Right ventricle myocardium inferior (tissue), 1 donor: ENCODE results near the gene MAGED4B. TPM values are rescaled to one million over a fixed set of nuclear protein-coding genes. Genes with fewer than 3 reads are reported as not detected.
"Not testable (repeated sequence)": the region's sequence is repeated elsewhere in the genome, so short reads cannot be mapped to it uniquely, and the experiment has no call there.

ENCODE experiments used
- ATAC-seq: fragments of 200-7000 bp; cut with Tn5 transposase; one replicate; pipeline ENCODE4 v1.9.1; 2020; ENCODE audit warnings: mild to moderate bottlenecking, moderate library complexity
- DNase-seq: peaks from one replicate; pipeline ENCODE4 v3.0.0; 2021; ENCODE audit errors: missing footprints
- intact Hi-C: fragments of 100-400 bp; cut with DNase I; formaldehyde crosslinking; loops from one replicate; pipeline ENCODE4 v1.11.0; 2022
- long read RNA-seq: library from polyadenylated mRNA; unstranded; transcript quantifications from one replicate; pipeline ENCODE4 v2.0.0, GENCODE V29; 2021
- total RNA-seq: library from RNA; stranded (reverse); fragmentation: NEBNext Ultra II Directional; extraction: Animal tissue kit (Norgen Biotek cat#: 25700); gene quantifications from one replicate; pipeline ENCODE4 v1.2.1, GENCODE V29; 2021
- donor health status: DM: no; HTN: yes; CAD: no; lungs with severe emphysema.

Gene MAGED4B
- total RNA-seq = 2.7 TPM
- long read RNA-seq = 0 reads

- ATAC-seq, DNase-seq, intact Hi-C loops: not testable (repeated sequence)
These were observed at the start of gene MAGED4B for GRCh38 chrX:52068666-52069640. MAGED4B (minus strand) TSS chrX:52069183; CDS start chrX:52068172, 1,011 bp downstream.

GRCh38 chrX:52118262-52118661 lies 49.3 kb upstream of the MAGED4B start:
- ATAC-seq (no peak), DNase-seq (no peak)
- intact Hi-C loops = no loop called here

- intact Hi-C loops = no loop called here
- ATAC-seq (no peak), DNase-seq (no peak)
These were observed 13.6 kb upstream of the MAGED4B start for GRCh38 chrX:52082578-52082977.

- DNase-seq (no peak), ATAC-seq (no peak)
These were observed 9.1 kb upstream of the MAGED4B start for GRCh38 chrX:52078131-52078530.

GRCh38 chrX:52042288-52042687 lies 26.7 kb downstream of the MAGED4B start:
- ATAC-seq, DNase-seq, intact Hi-C loops: not testable (repeated sequence)

More at GRCh38 chrX:52078131-52078530, 9.1 kb upstream of the MAGED4B start:
- intact Hi-C loops = no loop called here

GRCh38 chrX:52034211-52034610 lies 34.8 kb downstream of the MAGED4B start:
- intact Hi-C loops = no loop called here
- DNase-seq (no peak), ATAC-seq (no peak)

- intact Hi-C loops = no loop called here
- DNase-seq (no peak), ATAC-seq (no peak)
These were observed 37.6 kb downstream of the MAGED4B start for GRCh38 chrX:52031371-52031770.

GRCh38 chrX:52015794-52016193 lies 53.2 kb downstream of the MAGED4B start:
- ATAC-seq = no peak
- intact Hi-C loops = no loop called here
- no peak for DNase-seq

Other genes starting within 250 kb of the MAGED4B start
- gene MAGED1, start 175.6 kb downstream of the MAGED4B start, total RNA-seq = 56.4 TPM
- gene MAGED4, start 115.7 kb upstream of the MAGED4B start, total RNA-seq = 0.27 TPM